ENCODE measurements around the gene ROS1.

ROS1 gene

DNA sequence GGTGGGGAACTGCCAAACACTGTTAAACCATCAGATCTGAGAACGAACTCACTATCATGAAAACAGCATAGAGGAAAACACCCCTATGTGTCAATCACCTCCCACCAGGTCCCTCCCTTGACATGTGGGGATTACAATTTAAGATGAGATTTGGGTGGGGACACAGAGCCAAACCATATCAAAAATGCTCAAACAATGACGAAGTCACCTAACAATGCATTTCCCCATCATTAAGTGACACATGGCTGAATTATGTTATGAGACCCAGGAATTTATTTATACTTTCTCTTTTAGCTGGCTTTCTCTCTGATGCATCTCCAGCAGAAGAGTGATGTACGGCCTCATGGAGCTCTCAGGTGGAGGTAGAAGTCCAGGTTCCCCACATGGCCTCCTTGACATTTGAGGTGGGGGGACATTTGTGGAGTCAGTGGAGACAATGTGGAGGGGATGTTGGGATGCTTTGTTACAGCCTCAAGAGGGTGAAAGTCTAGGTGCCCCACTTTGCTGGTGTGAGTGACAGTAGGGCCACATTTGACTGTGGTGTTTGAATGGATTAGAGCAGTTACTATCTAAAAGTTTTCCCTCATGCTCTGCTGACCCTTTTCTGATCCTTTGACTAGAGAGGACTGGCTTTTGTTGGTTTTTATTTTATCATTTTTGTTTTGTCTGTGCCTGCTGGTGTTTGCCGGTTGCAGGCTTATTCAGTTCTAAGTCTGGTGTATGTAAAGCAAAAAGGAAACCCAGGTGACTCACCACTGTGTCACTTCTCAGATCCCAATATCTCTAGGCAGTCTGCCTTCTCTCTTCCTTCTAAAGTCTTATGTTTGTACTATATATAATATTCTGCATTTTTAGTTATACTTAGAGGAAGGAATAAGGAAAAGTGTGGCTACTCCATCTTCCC is 38.3 kb upstream of the ROS1 start:
- no peak for TF ChIP-seq TCF4 (CRISPR knock-in tag; IDR thresholded peaks at IDR 0.05; ENCODE audit: borderline replicate concordance)
- TF ChIP-seq ZNF565 (CRISPR knock-in tag; conservative IDR thresholded peaks at IDR 0.05; ENCODE audit: low read depth), result no peak
- no peak for TF ChIP-seq ESRRG (CRISPR knock-in tag; IDR thresholded peaks at IDR 0.05)
- TF ChIP-seq CSDC2 (CRISPR knock-in tag; IDR thresholded peaks at IDR 0.05), result no peak
- TF ChIP-seq CREB5 (CRISPR knock-in tag; IDR thresholded peaks at IDR 0.05; ENCODE audit: low read depth), result no peak
- no peak for TF ChIP-seq GLIS3 (CRISPR knock-in tag; IDR thresholded peaks at IDR 0.05)
- no peak for TF ChIP-seq POU6F1 (CRISPR knock-in tag; IDR thresholded peaks at IDR 0.05; ENCODE audit: borderline replicate concordance, low read depth)
- no peak for TF ChIP-seq ISL1 (CRISPR knock-in tag; IDR thresholded peaks at IDR 0.05)
- TF ChIP-seq, protein P1, sequence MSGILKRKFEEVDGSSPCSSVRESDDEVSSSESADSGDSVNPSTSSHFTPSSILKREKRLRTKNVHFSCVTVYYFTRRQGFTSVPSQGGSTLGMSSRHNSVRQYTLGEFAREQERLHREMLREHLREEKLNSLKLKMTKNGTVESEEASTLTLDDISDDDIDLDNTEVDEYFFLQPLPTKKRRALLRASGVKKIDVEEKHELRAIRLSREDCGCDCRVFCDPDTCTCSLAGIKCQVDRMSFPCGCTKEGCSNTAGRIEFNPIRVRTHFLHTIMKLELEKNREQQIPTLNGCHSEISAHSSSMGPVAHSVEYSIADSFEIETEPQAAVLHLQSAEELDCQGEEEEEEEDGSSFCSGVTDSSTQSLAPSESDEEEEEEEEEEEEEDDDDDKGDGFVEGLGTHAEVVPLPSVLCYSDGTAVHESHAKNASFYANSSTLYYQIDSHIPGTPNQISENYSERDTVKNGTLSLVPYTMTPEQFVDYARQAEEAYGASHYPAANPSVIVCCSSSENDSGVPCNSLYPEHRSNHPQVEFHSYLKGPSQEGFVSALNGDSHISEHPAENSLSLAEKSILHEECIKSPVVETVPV (CRISPR knock-in tag; IDR thresholded peaks at IDR 0.05), result no peak
- no peak for TF ChIP-seq ZFP3 (CRISPR knock-in tag; IDR thresholded peaks at IDR 0.05)
- TF ChIP-seq, protein P2, sequence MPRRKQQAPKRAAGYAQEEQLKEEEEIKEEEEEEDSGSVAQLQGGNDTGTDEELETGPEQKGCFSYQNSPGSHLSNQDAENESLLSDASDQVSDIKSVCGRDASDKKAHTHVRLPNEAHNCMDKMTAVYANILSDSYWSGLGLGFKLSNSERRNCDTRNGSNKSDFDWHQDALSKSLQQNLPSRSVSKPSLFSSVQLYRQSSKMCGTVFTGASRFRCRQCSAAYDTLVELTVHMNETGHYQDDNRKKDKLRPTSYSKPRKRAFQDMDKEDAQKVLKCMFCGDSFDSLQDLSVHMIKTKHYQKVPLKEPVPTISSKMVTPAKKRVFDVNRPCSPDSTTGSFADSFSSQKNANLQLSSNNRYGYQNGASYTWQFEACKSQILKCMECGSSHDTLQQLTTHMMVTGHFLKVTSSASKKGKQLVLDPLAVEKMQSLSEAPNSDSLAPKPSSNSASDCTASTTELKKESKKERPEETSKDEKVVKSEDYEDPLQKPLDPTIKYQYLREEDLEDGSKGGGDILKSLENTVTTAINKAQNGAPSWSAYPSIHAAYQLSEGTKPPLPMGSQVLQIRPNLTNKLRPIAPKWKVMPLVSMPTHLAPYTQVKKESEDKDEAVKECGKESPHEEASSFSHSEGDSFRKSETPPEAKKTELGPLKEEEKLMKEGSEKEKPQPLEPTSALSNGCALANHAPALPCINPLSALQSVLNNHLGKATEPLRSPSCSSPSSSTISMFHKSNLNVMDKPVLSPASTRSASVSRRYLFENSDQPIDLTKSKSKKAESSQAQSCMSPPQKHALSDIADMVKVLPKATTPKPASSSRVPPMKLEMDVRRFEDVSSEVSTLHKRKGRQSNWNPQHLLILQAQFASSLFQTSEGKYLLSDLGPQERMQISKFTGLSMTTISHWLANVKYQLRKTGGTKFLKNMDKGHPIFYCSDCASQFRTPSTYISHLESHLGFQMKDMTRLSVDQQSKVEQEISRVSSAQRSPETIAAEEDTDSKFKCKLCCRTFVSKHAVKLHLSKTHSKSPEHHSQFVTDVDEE (CRISPR knock-in tag; IDR thresholded peaks at IDR 0.05), result no peak
- TF ChIP-seq ARNTL (CRISPR knock-in tag; IDR thresholded peaks at IDR 0.05; ENCODE audit: borderline replicate concordance, low read depth), result no peak
- no peak for TF ChIP-seq ZNF8 (CRISPR knock-in tag; IDR thresholded peaks at IDR 0.05)
- peak; percentile 94 for ATAC-seq

DNA sequence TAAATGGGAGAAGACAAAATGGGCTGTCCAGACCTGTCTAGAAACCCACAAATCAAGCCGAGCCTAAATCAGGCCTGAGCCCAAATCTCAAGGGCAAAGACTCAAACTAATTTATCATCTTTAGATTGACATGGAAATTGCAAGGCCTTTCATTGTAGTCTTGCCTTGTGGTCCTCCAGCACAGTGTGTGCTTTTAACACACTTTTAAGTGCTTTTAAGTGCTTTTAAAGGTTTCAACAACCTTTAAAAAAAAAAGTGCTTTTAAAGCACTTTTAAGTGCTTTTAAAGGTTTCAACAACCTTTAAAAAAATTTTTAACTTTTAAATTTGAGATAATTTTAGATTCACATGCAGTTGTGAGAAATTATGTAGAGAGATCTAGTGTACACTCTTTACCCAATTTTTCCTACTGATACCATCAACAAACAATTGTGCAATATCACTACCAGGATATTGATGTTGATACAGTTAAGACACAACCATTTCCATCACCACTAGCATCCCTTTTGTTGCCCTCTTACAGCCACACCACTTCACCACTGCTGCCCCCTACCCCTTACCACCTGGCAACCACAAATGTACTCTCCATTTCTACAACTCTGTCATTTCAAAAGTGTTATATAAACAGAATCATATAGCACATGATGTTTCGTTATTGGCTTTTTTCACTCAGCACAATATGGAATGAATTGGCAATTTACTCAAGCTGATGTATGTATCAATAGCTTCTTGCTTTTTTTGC is 33.6 kb upstream of the ROS1 start:
- TF ChIP-seq ZC3H10 (CRISPR knock-in tag; IDR thresholded peaks at IDR 0.05) (no peak), GLIS3 (CRISPR knock-in tag; IDR thresholded peaks at IDR 0.05) (no peak), PPARA (CRISPR knock-in tag; IDR thresholded peaks at IDR 0.05; ENCODE audit: borderline replicate concordance) (no peak), ZFP3 (CRISPR knock-in tag; IDR thresholded peaks at IDR 0.05) (no peak), CREB5 (CRISPR knock-in tag; IDR thresholded peaks at IDR 0.05; ENCODE audit: low read depth) (no peak), POU6F1 (CRISPR knock-in tag; IDR thresholded peaks at IDR 0.05; ENCODE audit: borderline replicate concordance, low read depth) (no peak), OSR1 (CRISPR knock-in tag; IDR thresholded peaks at IDR 0.05) (no peak), ESRRG (CRISPR knock-in tag; IDR thresholded peaks at IDR 0.05) (no peak), RARB (CRISPR knock-in tag; IDR thresholded peaks at IDR 0.05) (no peak), BACH2 (CRISPR knock-in tag; IDR thresholded peaks at IDR 0.05; ENCODE audit: borderline replicate concordance) (no peak), ZFP30 (CRISPR knock-in tag; IDR thresholded peaks at IDR 0.05) (no peak), ISL1 (CRISPR knock-in tag; IDR thresholded peaks at IDR 0.05) (no peak)
- TF ChIP-seq, protein P2 (CRISPR knock-in tag; IDR thresholded peaks at IDR 0.05), result no peak
- no peak for ATAC-seq
